ENCODE results near the gene RAB8B.

RAB8B gene

DNA sequence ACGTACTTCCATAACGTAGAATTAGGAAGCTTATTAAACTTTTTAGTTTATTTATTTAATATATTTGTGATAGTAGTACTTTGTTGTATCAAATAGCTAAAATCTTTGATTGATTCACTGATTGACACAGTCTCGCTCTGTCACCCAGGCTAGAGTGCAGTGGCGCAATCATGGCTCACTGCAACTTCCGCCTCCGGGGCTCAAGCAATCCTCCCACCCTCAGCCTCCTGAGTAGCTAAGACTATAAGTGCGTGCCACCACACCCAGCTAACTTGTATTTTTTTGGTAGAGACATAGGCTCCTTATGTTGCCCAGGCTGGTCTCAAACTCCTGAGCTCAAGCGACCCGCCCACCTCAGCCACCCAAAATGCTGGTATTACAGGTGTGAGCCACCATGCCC, 93.7 kb downstream of the RAB8B start:
- Histone ChIP-seq H3K27ac (ENCODE audit: low read depth, low read length) (no peak overlapping the region), H3K9me3 (ENCODE audit: control insufficient read depth in 1 of 2, low read length in 2 of 2) (no peaks in the 10 kb centered on the region), H3K36me3 (ENCODE audit: control insufficient read depth in 1 of 2, insufficient read depth in 2 of 2, low read length in 2 of 2) (peaks cover 4 to 7% of the 10 kb centered on the region in 2 donors), H3K9ac (ENCODE audit: low read depth in 1 of 2, low read length in 2 of 2) (no peak overlapping the region), H3K4me1 (ENCODE audit: control insufficient read depth in 1 of 2, insufficient read depth in 2 of 2, low read length in 2 of 2) (peaks cover 0 to 3% of the 10 kb centered on the region in 2 donors), H3K4me3 (ENCODE audit: low read depth in 1 of 2, low read length in 2 of 2) (no peak overlapping the region), H3K27me3 (ENCODE audit: control insufficient read depth in 1 of 2, insufficient read depth in 2 of 2, low read length in 2 of 2) (no peaks in the 10 kb centered on the region)

DNA sequence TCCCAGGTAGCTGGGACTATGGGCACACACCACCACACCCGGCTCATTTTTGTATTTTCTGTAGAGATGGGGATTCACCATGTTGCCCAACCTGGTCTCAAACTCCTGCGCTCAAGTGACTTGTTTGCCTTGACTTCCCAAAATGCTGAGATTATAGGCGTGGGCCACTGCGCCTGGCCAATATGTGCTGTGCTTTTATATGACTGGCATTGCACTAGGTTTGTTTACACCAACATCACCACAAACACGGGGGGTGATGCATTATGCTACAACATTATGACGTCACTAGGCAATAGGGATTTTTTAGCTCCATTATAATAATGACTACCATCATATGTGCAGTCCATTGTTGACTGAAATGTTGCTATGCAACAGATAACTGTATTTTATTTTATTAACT, 94.9 kb downstream of the RAB8B start:
- peaks cover 4 to 7% of the 10 kb centered on the region in 2 donors for H3K36me3 ChIP-seq (ENCODE audit: control insufficient read depth in 1 of 2, insufficient read depth in 2 of 2, low read length in 2 of 2)
- no peaks in the 10 kb centered on the region for H3K4me1 ChIP-seq (ENCODE audit: control insufficient read depth in 1 of 2, insufficient read depth in 2 of 2, low read length in 2 of 2)
- H3K4me3 ChIP-seq (ENCODE audit: low read depth in 1 of 2, low read length in 2 of 2): no peak overlapping the region
- no peaks in the 10 kb centered on the region for H3K9me3 ChIP-seq (ENCODE audit: control insufficient read depth in 1 of 2, low read length in 2 of 2)
- H3K9ac ChIP-seq (ENCODE audit: low read depth in 1 of 2, low read length in 2 of 2): no peak overlapping the region
- no peaks in the 10 kb centered on the region for H3K27me3 ChIP-seq (ENCODE audit: control insufficient read depth in 1 of 2, insufficient read depth in 2 of 2, low read length in 2 of 2)
- H3K27ac ChIP-seq (ENCODE audit: low read depth, low read length): no peak overlapping the region

- H3K27ac ChIP-seq (ENCODE audit: low read depth, low read length): no peak overlapping the region
- peaks cover 0 to 4% of the 10 kb centered on the region in 2 donors for H3K36me3 ChIP-seq (ENCODE audit: control insufficient read depth in 1 of 2, insufficient read depth in 2 of 2, low read length in 2 of 2)
- no peak overlapping the region for H3K4me3 ChIP-seq (ENCODE audit: low read depth in 1 of 2, low read length in 2 of 2)
- H3K9me3 ChIP-seq (ENCODE audit: control insufficient read depth in 1 of 2, low read length in 2 of 2): no peaks in the 10 kb centered on the region
- no peaks in the 10 kb centered on the region for H3K27me3 ChIP-seq (ENCODE audit: control insufficient read depth in 1 of 2, insufficient read depth in 2 of 2, low read length in 2 of 2)
- H3K9ac ChIP-seq (ENCODE audit: low read depth in 1 of 2, low read length in 2 of 2): no peak overlapping the region
- no peaks in the 10 kb centered on the region for H3K4me1 ChIP-seq (ENCODE audit: control insufficient read depth in 1 of 2, insufficient read depth in 2 of 2, low read length in 2 of 2)
Observed at GRCh38 chr15:63287109-63287508, 97.7 kb downstream of the RAB8B start.

GRCh38 chr15:63288342-63288741, 98.9 kb downstream of the RAB8B start:
- H3K9ac ChIP-seq (ENCODE audit: low read depth in 1 of 2, low read length in 2 of 2): no peak overlapping the region
- no peaks in the 10 kb centered on the region for H3K9me3 ChIP-seq (ENCODE audit: control insufficient read depth in 1 of 2, low read length in 2 of 2)
- no peak overlapping the region for H3K27ac ChIP-seq (ENCODE audit: low read depth, low read length)
- H3K36me3 ChIP-seq (ENCODE audit: control insufficient read depth in 1 of 2, insufficient read depth in 2 of 2, low read length in 2 of 2): peaks cover 0 to 4% of the 10 kb centered on the region in 2 donors
- H3K4me3 ChIP-seq (ENCODE audit: low read depth in 1 of 2, low read length in 2 of 2): no peak overlapping the region
- no peaks in the 10 kb centered on the region for H3K27me3 ChIP-seq (ENCODE audit: control insufficient read depth in 1 of 2, insufficient read depth in 2 of 2, low read length in 2 of 2)
- H3K4me1 ChIP-seq (ENCODE audit: control insufficient read depth in 1 of 2, insufficient read depth in 2 of 2, low read length in 2 of 2): no peaks in the 10 kb centered on the region

GRCh38 chr15:63288778-63289378, 99.5 kb downstream of the RAB8B start:
- Histone ChIP-seq H3K36me3 (ENCODE audit: control insufficient read depth in 1 of 2, insufficient read depth in 2 of 2, low read length in 2 of 2) (peaks cover 0 to 4% of the 10 kb centered on the region in 2 donors), H3K27ac (ENCODE audit: low read depth, low read length) (no peak overlapping the region), H3K27me3 (ENCODE audit: control insufficient read depth in 1 of 2, insufficient read depth in 2 of 2, low read length in 2 of 2) (no peaks in the 10 kb centered on the region), H3K9ac (ENCODE audit: low read depth in 1 of 2, low read length in 2 of 2) (no peak overlapping the region), H3K4me1 (ENCODE audit: control insufficient read depth in 1 of 2, insufficient read depth in 2 of 2, low read length in 2 of 2) (no peaks in the 10 kb centered on the region), H3K9me3 (ENCODE audit: control insufficient read depth in 1 of 2, low read length in 2 of 2) (no peaks in the 10 kb centered on the region), H3K4me3 (ENCODE audit: low read depth in 1 of 2, low read length in 2 of 2) (no peak overlapping the region)

DNA sequence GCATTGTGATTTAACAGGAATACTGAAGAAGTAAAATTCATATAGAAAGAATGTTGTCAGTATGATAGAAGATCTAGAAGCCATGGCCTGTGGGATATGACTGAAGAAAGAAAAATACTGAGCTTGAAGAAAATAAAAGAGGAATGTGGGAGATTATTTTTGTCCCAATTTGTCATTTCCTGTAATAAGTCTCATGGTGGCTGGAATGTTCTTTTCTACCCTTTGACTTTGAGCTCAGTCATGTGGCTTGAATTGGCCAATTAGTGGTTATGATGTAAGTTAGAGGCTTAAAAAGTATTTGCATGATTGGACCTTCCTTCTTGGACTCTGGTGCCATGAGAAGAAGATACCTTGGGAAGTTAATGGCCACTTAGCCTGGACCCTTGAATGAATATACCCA, 102.1 kb downstream of the RAB8B start:
- Histone ChIP-seq H3K4me1 (ENCODE audit: control insufficient read depth in 1 of 2, insufficient read depth in 2 of 2, low read length in 2 of 2) (peaks cover 0 to 5% of the 10 kb centered on the region in 2 donors), H3K36me3 (ENCODE audit: control insufficient read depth in 1 of 2, insufficient read depth in 2 of 2, low read length in 2 of 2) (peaks cover 0 to 4% of the 10 kb centered on the region in 2 donors), H3K27ac (ENCODE audit: low read depth, low read length) (no peak overlapping the region)

DNA sequence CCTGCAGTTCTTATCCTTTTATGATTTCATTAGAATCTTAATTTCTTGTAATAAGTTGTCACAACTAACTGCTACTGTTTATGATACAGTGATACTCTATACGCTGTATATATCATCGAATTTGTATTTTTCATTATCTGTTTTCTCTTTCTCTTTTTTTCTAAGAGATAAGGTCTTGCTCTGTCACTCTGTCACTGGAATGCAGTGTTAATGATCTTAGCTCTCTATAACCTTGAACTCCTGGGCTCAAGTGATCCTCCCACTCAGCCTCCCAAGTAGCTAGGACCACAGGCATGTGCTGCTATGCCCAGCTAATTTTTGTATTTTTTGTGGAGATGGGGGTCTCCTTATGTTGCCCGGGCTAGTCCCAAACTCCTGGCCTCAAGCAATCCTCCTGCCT, 102.8 kb downstream of the RAB8B start:
- Histone ChIP-seq H3K4me3 (ENCODE audit: low read depth in 1 of 2, low read length in 2 of 2) (no peak overlapping the region), H3K9ac (ENCODE audit: low read depth in 1 of 2, low read length in 2 of 2) (no peak overlapping the region), H3K27me3 (ENCODE audit: control insufficient read depth in 1 of 2, insufficient read depth in 2 of 2, low read length in 2 of 2) (no peaks in the 10 kb centered on the region), H3K9me3 (ENCODE audit: control insufficient read depth in 1 of 2, low read length in 2 of 2) (no peaks in the 10 kb centered on the region), H3K36me3 (ENCODE audit: control insufficient read depth in 1 of 2, insufficient read depth in 2 of 2, low read length in 2 of 2) (peaks cover 0 to 4% of the 10 kb centered on the region in 2 donors), H3K27ac (ENCODE audit: low read depth, low read length) (no peak overlapping the region), H3K4me1 (ENCODE audit: control insufficient read depth in 1 of 2, insufficient read depth in 2 of 2, low read length in 2 of 2) (peaks cover 0 to 5% of the 10 kb centered on the region in 2 donors)

More for the DNA sequence above, 102.1 kb downstream of the RAB8B start:
- Histone ChIP-seq H3K9ac (ENCODE audit: low read depth in 1 of 2, low read length in 2 of 2) (no peak overlapping the region), H3K9me3 (ENCODE audit: control insufficient read depth in 1 of 2, low read length in 2 of 2) (no peaks in the 10 kb centered on the region), H3K27me3 (ENCODE audit: control insufficient read depth in 1 of 2, insufficient read depth in 2 of 2, low read length in 2 of 2) (no peaks in the 10 kb centered on the region), H3K4me3 (ENCODE audit: low read depth in 1 of 2, low read length in 2 of 2) (no peak overlapping the region)

- Histone ChIP-seq H3K27me3 (ENCODE audit: control insufficient read depth in 1 of 2, insufficient read depth in 2 of 2, low read length in 2 of 2) (no peaks in the 10 kb centered on the region), H3K9ac (ENCODE audit: low read depth in 1 of 2, low read length in 2 of 2) (no peak overlapping the region), H3K9me3 (ENCODE audit: control insufficient read depth in 1 of 2, low read length in 2 of 2) (no peaks in the 10 kb centered on the region), H3K36me3 (ENCODE audit: control insufficient read depth in 1 of 2, insufficient read depth in 2 of 2, low read length in 2 of 2) (peaks cover 0 to 4% of the 10 kb centered on the region in 2 donors), H3K4me3 (ENCODE audit: low read depth in 1 of 2, low read length in 2 of 2) (no peak overlapping the region), H3K4me1 (ENCODE audit: control insufficient read depth in 1 of 2, insufficient read depth in 2 of 2, low read length in 2 of 2) (peaks cover 0 to 5% of the 10 kb centered on the region in 2 donors), H3K27ac (ENCODE audit: low read depth, low read length) (no peak overlapping the region)
Observed at GRCh38 chr15:63292771-63293170, 103.4 kb downstream of the RAB8B start.

GRCh38 chr15:63294359-63294758, 105.0 kb downstream of the RAB8B start:
- Histone ChIP-seq H3K36me3 (ENCODE audit: control insufficient read depth in 1 of 2, insufficient read depth in 2 of 2, low read length in 2 of 2) (peaks cover 0 to 4% of the 10 kb centered on the region in 2 donors), H3K9me3 (ENCODE audit: control insufficient read depth in 1 of 2, low read length in 2 of 2) (no peaks in the 10 kb centered on the region), H3K4me3 (ENCODE audit: low read depth in 1 of 2, low read length in 2 of 2) (no peak overlapping the region), H3K4me1 (ENCODE audit: control insufficient read depth in 1 of 2, insufficient read depth in 2 of 2, low read length in 2 of 2) (peaks cover 0 to 5% of the 10 kb centered on the region in 2 donors), H3K27me3 (ENCODE audit: control insufficient read depth in 1 of 2, insufficient read depth in 2 of 2, low read length in 2 of 2) (no peaks in the 10 kb centered on the region), H3K27ac (ENCODE audit: low read depth, low read length) (no peak overlapping the region), H3K9ac (ENCODE audit: low read depth in 1 of 2, low read length in 2 of 2) (no peak overlapping the region)

- Histone ChIP-seq H3K27me3 (ENCODE audit: control insufficient read depth in 1 of 2, insufficient read depth in 2 of 2, low read length in 2 of 2) (no peaks in the 10 kb centered on the region), H3K36me3 (ENCODE audit: control insufficient read depth in 1 of 2, insufficient read depth in 2 of 2, low read length in 2 of 2) (peaks cover 0 to 4% of the 10 kb centered on the region in 2 donors), H3K9me3 (ENCODE audit: control insufficient read depth in 1 of 2, low read length in 2 of 2) (no peaks in the 10 kb centered on the region), H3K9ac (ENCODE audit: low read depth in 1 of 2, low read length in 2 of 2) (no peak overlapping the region), H3K27ac (ENCODE audit: low read depth, low read length) (no peak overlapping the region), H3K4me3 (ENCODE audit: low read depth in 1 of 2, low read length in 2 of 2) (no peak overlapping the region), H3K4me1 (ENCODE audit: control insufficient read depth in 1 of 2, insufficient read depth in 2 of 2, low read length in 2 of 2) (peaks cover 0 to 5% of the 10 kb centered on the region in 2 donors)
Observed at GRCh38 chr15:63295341-63295740, 105.9 kb downstream of the RAB8B start.

Measured in duodenal mucosa (tissue), 2 donors.